MM.1S (cell line): Measurements from ENCODE around the gene CARMIL1.

Experiments
- DNase-seq: peaks from one replicate; pipeline ENCODE4 v3.0.0-alpha.2; 2015
- H2AFZ ChIP-seq: fragments of 300-600 bp; sonication (generic); 2 replicates; pipeline ENCODE4 v1.6.0; 2016; ENCODE audit warnings: antibody characterized with exemption, low read length
- H3F3A ChIP-seq: fragments of 300-600 bp; sonication (generic); 2 replicates; pipeline ENCODE4 v1.6.1; 2016; ENCODE audit warnings: mild to moderate bottlenecking, antibody characterized with exemption, low read length, moderate library complexity, mixed read lengths; ENCODE audit not compliant: insufficient read depth
- H3K27ac ChIP-seq: fragments of 300-600 bp; sonication (generic); 2 replicates; pipeline ENCODE4 v1.5.1; 2016; ENCODE audit warnings: mild to moderate bottlenecking, low read length
- H3K27me3 ChIP-seq: fragments of 300-600 bp; sonication (generic); replicated peaks from 2 replicates; pipeline ENCODE4 v1.6.0; 2016; ENCODE audit warnings: low read length; ENCODE audit not compliant: insufficient read depth
- H3K36me3 ChIP-seq: fragments of 300-600 bp; sonication (generic); replicated peaks from 2 replicates; pipeline ENCODE4 v1.6.1; 2016; ENCODE audit warnings: mild to moderate bottlenecking, low read length, mixed read lengths; ENCODE audit not compliant: insufficient read depth
- H3K4me1 ChIP-seq: fragments of 300-600 bp; sonication (generic); 2 replicates; pipeline ENCODE4 v1.6.1; 2016; ENCODE audit warnings: low read length, mixed read lengths
- H3K4me2 ChIP-seq: fragments of 300-600 bp; sonication (generic); 2 replicates; pipeline ENCODE4 v1.6.0; 2016; ENCODE audit warnings: low read depth, low read length
- H3K4me3 ChIP-seq: fragments of 300-600 bp; sonication (generic); 2 replicates; pipeline ENCODE4 v1.5.1; 2016; ENCODE audit warnings: low read length, mixed read lengths
- H3K79me2 ChIP-seq: fragments of 300-600 bp; sonication (generic); 2 replicates; pipeline ENCODE4 v1.6.1; 2016; ENCODE audit warnings: mixed run types, low read length, mixed read lengths
- H3K9ac ChIP-seq: fragments of 300-600 bp; sonication (generic); 2 replicates; pipeline ENCODE4 v1.6.1; 2016; ENCODE audit warnings: low read length, mixed read lengths
- H3K9me2 ChIP-seq: fragments of 300-600 bp; sonication (generic); replicated peaks from 2 replicates; pipeline ENCODE4 v1.6.1; 2016; ENCODE audit warnings: mild to moderate bottlenecking, low read length, mixed read lengths; ENCODE audit not compliant: insufficient read depth
- H3K9me3 ChIP-seq: fragments of 300-600 bp; sonication (generic); replicated peaks from 2 replicates; pipeline ENCODE4 v1.6.1; 2016; ENCODE audit warnings: mild to moderate bottlenecking, low read length, mixed read lengths; ENCODE audit not compliant: insufficient read depth
- H4K20me1 ChIP-seq: fragments of 300-600 bp; sonication (generic); 2 replicates; pipeline ENCODE4 v1.6.1; 2016; ENCODE audit warnings: mild to moderate bottlenecking, low read length, moderate library complexity, mixed read lengths; ENCODE audit not compliant: insufficient read depth
- EZH2 ChIP-seq: fragments of 300-600 bp; sonication (generic); optimal IDR thresholded peaks from 2 replicates; pipeline ENCODE3; 2017; ENCODE audit warnings: low read depth, mild to moderate bottlenecking, antibody characterized with exemption, low read length, mixed read lengths
- EZH2phosphoT487 ChIP-seq: fragments of 300-600 bp; sonication (generic); IDR thresholded peaks from 2 replicates; pipeline ENCODE4 v1.6.1; 2018; ENCODE audit warnings: antibody characterized with exemption, low read length
- TF ChIP-seq, protein P1 (sequence below): fragments of 300-600 bp; sonication (generic); IDR thresholded peaks from 2 replicates; pipeline ENCODE4 v1.5.1; 2016; ENCODE audit warnings: antibody characterized with exemption, low read length, mixed read lengths

Gene CARMIL1

GRCh38 chr6:25312034-25312620, 33.0 kb downstream of the CARMIL1 start:
- Histone ChIP-seq H3K4me1 (peaks cover 22% of the 10 kb centered on the region), H4K20me1 (no peaks in the 10 kb centered on the region), H3K36me3 (no peaks in the 10 kb centered on the region), H3K9ac (no peak overlapping the region), H2AFZ (no peak overlapping the region), H3K27me3 (no peaks in the 10 kb centered on the region), H3K9me3 (no peaks in the 10 kb centered on the region), H3K79me2 (peaks cover 97% of the 10 kb centered on the region), H3K4me2 (no peak overlapping the region), H3K9me2 (no peaks in the 10 kb centered on the region), H3K4me3 (no peak overlapping the region), H3F3A (no peaks in the 10 kb centered on the region), H3K27ac (no peak overlapping the region)
- DNase-seq = no peak
- TF ChIP-seq EZH2 = no peak
- TF ChIP-seq, protein P1, sequence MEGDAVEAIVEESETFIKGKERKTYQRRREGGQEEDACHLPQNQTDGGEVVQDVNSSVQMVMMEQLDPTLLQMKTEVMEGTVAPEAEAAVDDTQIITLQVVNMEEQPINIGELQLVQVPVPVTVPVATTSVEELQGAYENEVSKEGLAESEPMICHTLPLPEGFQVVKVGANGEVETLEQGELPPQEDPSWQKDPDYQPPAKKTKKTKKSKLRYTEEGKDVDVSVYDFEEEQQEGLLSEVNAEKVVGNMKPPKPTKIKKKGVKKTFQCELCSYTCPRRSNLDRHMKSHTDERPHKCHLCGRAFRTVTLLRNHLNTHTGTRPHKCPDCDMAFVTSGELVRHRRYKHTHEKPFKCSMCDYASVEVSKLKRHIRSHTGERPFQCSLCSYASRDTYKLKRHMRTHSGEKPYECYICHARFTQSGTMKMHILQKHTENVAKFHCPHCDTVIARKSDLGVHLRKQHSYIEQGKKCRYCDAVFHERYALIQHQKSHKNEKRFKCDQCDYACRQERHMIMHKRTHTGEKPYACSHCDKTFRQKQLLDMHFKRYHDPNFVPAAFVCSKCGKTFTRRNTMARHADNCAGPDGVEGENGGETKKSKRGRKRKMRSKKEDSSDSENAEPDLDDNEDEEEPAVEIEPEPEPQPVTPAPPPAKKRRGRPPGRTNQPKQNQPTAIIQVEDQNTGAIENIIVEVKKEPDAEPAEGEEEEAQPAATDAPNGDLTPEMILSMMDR = no peak
- TF ChIP-seq EZH2phosphoT487 = no peak

- peaks cover 22% of the 10 kb centered on the region for H3K4me1 ChIP-seq
- H3K9me2 ChIP-seq = no peaks in the 10 kb centered on the region
- no peaks in the 10 kb centered on the region for H3F3A ChIP-seq
- DNase-seq = no peak
- no peaks in the 10 kb centered on the region for H4K20me1 ChIP-seq
- no peak overlapping the region for H3K9ac ChIP-seq
- H3K4me2 ChIP-seq = no peak overlapping the region
- TF ChIP-seq EZH2phosphoT487 (no peak), EZH2 (no peak)
- TF ChIP-seq, protein P1 = no peak
- H3K4me3 ChIP-seq = no peak overlapping the region
- H3K36me3 ChIP-seq = no peaks in the 10 kb centered on the region
- no peaks in the 10 kb centered on the region for H3K27me3 ChIP-seq
- H3K79me2 ChIP-seq = peaks cover 97% of the 10 kb centered on the region
- no peak overlapping the region; the same call in 1 of the 2 replicates for H3K27ac ChIP-seq
- no peak overlapping the region for H2AFZ ChIP-seq
- H3K9me3 ChIP-seq = no peaks in the 10 kb centered on the region
Observed at GRCh38 chr6:25312703-25313102, 33.5 kb downstream of the CARMIL1 start.

DNA sequence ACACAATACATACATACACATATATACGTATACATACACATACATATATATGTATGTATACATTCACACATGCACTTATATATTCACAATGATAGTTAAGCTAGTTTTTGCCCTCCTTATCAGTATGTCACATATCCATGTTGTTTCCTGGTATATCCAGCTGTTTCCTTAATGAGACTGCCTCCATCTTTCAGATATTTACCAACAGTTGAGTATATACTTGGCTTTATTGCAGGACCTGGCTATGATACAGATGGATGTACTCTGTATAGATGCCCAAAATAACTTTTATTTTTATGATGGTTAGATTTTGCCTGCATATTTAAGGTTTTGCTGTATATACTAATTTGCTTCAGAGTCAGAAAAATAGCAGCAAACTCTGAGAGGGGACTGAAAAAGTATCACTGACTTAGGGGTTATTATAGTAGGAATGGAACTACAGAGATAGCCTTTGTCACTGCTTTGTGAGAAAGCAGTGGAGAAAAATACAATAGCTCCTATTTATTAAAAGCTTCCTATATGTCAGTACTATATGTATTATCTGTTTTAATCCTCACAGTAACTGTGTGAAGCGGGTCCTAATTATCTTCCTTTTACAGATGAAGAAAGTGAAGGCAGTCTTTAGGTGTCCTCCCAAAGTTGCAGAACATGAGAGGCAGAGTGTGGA, 35.5 kb downstream of the CARMIL1 start:
- Histone ChIP-seq H3K4me2 (peak overlapping the region; percentile 15; the same call in 1 of the 2 replicates), H3K4me1 (peaks cover 22% of the 10 kb centered on the region)

More for the DNA sequence above, 35.5 kb downstream of the CARMIL1 start:
- no peaks in the 10 kb centered on the region for H3F3A ChIP-seq
- H3K4me3 ChIP-seq = no peak overlapping the region
- H4K20me1 ChIP-seq = no peaks in the 10 kb centered on the region
- TF ChIP-seq, protein P1 = no peak
- no peak for TF ChIP-seq EZH2phosphoT487
- no peak for TF ChIP-seq EZH2
- H3K9me3 ChIP-seq = no peaks in the 10 kb centered on the region
- H3K27me3 ChIP-seq = no peaks in the 10 kb centered on the region
- no peak for DNase-seq
- no peaks in the 10 kb centered on the region for H3K36me3 ChIP-seq
- H3K9me2 ChIP-seq = no peaks in the 10 kb centered on the region
- peak overlapping the region; percentile 64; the same call in 1 of the 2 replicates for H3K27ac ChIP-seq
- no peak overlapping the region for H2AFZ ChIP-seq
- peak overlapping the region; percentile 13; the same call in 1 of the 2 replicates for H3K9ac ChIP-seq
- H3K79me2 ChIP-seq = peaks cover 96% of the 10 kb centered on the region
